ENCODE results near the gene LAMC1.
"Not testable (repeated sequence)": the region's sequence is repeated elsewhere in the genome, so short reads cannot be mapped to it uniquely, and the experiment has no call there.

LAMC1 gene

GRCh38 chr1:183043872-183044854, 20.9 kb downstream of the LAMC1 start:
- DNase-seq, result no peak

- no peak for DNase-seq
Measured at GRCh38 chr1:183044893-183045649, 21.9 kb downstream of the LAMC1 start.

DNA sequence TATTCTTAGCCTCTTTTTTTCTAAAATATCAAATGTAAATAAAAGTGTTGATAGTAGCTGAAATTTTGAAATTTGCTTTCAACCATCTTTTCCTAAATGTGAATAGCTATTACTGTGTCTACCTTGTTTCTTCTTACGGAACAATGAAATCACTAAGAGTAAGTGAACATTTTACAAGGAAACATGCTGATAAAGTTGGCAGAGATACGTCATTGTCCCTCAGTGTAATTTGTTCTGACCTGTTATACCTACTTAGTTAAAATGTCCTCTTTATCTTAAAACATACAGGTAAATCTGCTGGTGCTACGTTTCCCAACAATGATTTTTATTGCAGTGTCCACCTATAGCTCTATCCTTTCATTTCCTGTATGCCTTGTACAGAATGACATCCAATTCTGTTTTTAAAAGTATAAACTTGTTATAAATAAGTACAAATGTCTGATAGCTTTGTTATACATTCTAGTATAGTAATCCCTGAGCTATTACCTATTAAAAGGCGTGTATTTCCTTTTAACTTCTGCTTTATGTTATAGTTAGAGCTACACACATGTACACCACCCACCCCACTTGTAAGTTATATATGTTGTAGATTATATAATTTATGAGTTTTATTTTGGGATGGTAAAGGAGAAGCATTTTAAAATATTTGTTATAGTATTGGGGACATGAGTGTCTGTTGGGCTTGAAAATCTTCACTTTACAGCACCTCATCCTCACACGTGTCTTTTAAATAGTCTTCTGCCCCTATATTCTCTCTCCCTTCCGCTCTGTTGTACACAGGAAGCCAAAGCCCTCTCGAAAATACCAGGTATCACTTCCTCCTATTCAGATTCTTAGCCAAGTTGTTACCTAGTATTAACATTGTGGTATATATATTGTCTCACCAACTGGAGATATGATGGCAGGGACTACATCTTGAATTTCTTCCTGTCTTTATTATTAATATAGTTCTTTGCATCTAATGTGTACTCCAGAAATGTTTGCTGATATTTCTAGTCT, 25.2 kb downstream of the LAMC1 start:
- no peak for DNase-seq

GRCh38 chr1:183051546-183051945, 28.3 kb downstream of the LAMC1 start:
- DNase-seq, result no peak

- DNase-seq, result no peak
Measured at GRCh38 chr1:183052861-183053260, 29.6 kb downstream of the LAMC1 start.

DNA sequence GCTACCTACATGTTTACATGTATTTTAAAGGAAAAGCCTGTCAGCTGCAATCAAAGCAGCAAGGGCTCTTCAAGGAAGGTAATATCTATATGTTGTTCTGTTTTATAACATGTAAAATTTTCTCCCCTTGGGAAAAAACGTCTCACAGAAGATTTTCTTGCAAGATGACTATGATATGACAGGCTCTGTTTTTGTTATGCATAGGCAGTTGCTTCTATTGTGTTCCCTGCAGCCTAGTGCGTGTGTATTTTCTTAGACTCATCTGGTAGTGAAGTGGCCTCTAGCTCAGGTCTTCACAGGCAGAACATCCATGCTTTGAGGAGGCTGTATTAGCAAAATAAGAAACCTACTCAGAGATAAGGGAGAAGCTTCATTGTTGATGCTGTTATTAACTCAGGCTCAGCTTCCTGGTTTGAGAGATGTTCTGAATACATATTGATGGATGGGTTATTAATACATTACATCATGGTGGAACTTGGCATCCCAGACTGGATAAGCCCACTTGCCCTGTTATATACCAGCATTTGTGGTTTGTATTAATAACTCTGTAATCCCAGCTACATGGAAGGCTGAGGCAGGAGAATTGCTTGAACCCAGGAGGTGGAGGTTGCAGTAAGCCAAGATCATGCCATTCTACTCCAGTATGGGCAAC, 35.8 kb downstream of the LAMC1 start:
- no peak for DNase-seq

DNA sequence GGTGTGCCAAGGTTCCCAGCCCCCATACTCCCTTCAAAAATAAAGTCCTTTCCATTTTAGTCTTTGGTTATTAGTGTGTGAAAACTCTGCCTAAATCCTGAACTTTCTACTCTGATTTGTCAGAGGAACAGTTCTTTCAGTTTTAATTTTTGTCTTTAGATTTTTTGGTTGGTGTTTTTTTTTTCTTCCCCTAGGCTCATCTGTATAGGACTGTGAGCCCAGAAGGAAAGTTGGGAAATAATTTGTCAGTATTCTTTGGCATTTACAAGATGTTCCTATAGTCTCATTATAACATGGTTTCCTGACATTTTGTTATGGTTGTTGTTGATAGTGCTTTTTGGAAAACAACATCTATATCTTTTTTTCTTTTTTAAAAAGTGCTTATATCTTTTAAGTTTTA, 38.0 kb downstream of the LAMC1 start:
- DNase-seq, result no peak

GRCh38 chr1:183063349-183063748, 40.1 kb downstream of the LAMC1 start:
- DNase-seq, result no peak

DNA sequence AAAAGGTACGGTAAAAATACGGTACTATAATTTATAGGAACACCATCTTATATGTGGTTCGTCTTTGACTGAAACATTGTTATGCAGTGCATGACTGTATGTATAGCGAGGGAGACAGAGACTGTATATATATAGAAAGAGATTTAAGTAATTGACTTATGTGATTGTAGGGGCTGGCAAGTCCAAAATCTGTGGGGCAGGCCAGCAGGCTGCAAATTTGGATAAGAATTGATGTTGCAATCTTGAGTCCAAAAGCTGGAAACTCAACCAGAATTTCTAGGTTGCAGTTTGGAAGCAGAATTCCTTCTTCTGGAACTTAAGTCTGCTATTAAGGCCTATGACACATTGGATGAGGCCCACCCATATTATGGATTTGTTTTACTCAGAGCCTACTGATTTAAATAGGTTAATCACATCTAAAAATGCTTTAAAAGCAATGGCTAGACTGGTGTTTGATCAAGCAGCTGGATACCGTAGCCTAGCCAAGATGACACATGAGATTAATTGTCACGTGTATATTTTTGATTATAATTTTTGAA, 42.0 kb downstream of the LAMC1 start:
- no peak for DNase-seq

DNA sequence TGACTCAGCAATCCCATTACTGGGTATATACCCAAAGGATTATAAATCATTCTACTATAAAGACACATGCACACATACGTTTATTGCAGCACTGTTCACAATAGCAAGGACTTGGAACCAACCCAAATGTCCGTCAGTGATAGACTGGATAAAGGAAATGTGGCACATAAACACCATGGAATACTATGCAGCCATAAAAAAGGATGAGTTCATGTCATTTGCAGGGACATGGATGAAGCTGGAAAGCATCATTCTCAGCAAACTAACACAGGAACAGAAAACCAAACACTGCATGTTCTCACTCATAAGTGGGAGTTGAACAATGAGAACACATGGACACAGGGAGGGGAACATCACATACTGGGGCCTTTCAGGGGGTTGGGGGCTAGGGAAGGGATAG, 43.2 kb downstream of the LAMC1 start:
- DNase-seq, result not testable (repeated sequence)

DNA sequence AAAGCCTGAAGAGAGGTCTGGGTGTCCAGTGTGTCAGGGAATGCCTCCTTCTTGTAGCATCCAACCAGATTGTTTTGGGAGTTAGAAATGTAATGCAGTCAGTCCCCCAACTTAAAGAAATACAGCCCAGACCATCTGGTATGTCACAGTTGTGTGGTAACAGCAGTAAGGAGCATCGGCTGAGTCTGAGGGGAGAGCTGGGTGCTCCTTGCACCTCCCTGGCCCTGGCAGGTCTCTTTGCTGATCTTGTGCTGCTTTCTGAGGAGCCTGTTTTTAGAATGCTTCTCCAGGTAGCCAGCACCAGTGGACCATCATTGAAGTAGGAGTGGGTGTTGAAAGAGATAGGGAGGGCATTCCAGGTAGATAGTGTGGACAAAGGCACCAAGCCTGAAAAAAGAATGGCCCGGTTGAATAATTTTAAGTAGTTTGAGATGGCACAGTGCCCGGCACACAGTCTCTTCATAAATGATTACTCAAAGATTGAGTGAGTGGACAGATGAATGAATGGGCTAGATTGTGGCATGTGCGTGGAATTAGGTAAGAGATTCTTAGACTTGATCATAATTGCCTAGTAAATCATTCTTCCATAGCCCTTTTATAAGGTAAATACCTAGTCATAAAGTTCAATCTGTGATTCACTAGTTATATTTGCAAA, 46.5 kb downstream of the LAMC1 start:
- DNase-seq, result no peak

GRCh38 chr1:183070234-183070922, 47.2 kb downstream of the LAMC1 start:
- DNase-seq, result no peak

- no peak for DNase-seq
Measured at GRCh38 chr1:183070923-183071618, 47.9 kb downstream of the LAMC1 start.

GRCh38 chr1:183072595-183072994, 49.4 kb downstream of the LAMC1 start:
- not testable (repeated sequence) for DNase-seq

DNA sequence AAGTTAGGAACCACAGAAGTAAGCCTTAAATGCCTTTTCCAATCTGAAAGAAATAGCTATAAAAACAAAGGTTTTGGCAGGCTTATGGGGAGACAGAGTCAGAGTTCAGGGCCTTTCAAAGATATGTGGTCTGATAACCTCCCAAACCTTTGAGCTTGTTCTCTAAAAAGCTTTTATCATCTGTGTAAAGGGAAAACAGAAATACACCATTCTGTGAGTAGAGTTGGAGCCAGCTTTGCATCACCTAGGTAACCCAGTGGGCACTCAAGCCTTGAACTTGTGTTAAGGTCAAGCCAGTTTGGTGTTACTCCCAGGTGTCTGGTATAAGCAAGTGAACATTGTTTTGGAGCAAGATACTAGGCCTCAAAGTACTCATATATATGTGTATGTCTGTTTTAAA, 50.1 kb downstream of the LAMC1 start:
- DNase-seq, result no peak

GRCh38 chr1:183074215-183074614, 51.0 kb downstream of the LAMC1 start:
- DNase-seq, result no peak

GRCh38 chr1:183075861-183076260, 52.6 kb downstream of the LAMC1 start:
- DNase-seq, result no peak

DNA sequence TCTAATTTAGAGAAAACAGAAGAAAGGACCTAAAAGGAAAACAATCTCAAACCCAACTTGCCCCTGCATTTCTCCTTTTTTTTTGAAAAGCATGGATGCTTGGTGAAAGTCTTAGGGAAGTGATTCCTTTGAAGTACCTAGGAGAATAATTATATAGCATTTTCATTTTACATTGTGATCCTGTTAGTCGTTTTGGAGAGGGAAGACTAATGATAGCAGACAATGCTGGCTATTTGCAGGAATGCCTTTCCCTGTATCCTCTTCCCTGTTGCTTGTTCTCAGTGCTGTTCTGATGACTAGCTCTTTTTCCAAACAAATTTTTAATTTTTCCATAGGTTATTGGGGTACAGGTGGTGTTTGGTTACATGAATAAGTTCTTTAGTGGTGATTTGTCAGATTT, 53.9 kb downstream of the LAMC1 start:
- no peak for DNase-seq

- DNase-seq, result no peak
Measured at GRCh38 chr1:183079712-183080388, 56.6 kb downstream of the LAMC1 start.

All from hematopoietic multipotent progenitor cell treated with erythropoietin and hydrocortisone succinate and interleukin-3 and kit ligand, for 8 days (in vitro differentiated cells).